Neutrophil (primary cell): ENCODE data around the gene NDFIP1.

Experiments used
- H3K27ac ChIP-seq: fragments of 200-600 bp; sonication (generic); 2 replicates; pipeline ENCODE4 v1.5.1; 2016; ENCODE audit warnings: mild to moderate bottlenecking, moderate library complexity
- H3K27me3 ChIP-seq: fragments of 200-600 bp; sonication (generic); 2 replicates; pipeline ENCODE4 v1.6.0; 2016; ENCODE audit warnings: mild to moderate bottlenecking
- H3K36me3 ChIP-seq: fragments of 200-600 bp; sonication (generic); 2 replicates; pipeline ENCODE4 v1.5.1; 2017
- H3K4me1 ChIP-seq, 2 experiments: fragments of 200-600 bp in 1 of 2; sonication (generic) in 1 of 2; 1 replicate in 1 of 2; 2 replicates in 1 of 2; pipeline versions ENCODE4 v1.5.1 to v1.6.1; 2013 to 2016; ENCODE audit warnings: low read depth in 1 of 2, low read length in 1 of 2, mild to moderate bottlenecking in 1 of 2, moderate library complexity in 1 of 2; ENCODE audit not compliant: control insufficient read depth in 1 of 2, insufficient read depth in 1 of 2
- H3K4me3 ChIP-seq, 2 experiments: fragments of 200-600 bp in 1 of 2; sonication (generic) in 1 of 2; 1 replicate in 1 of 2; 2 replicates in 1 of 2; pipeline ENCODE4 v1.5.1; 2013 to 2016; ENCODE audit warnings: low read depth in 1 of 2, low read length in 1 of 2, mild to moderate bottlenecking in 1 of 2, moderate library complexity in 1 of 2
- H3K9me3 ChIP-seq: fragments of 200-600 bp; sonication (generic); 2 replicates; pipeline ENCODE4 v1.5.1; 2016
- CTCF ChIP-seq: fragments of 200-600 bp; sonication (generic); IDR thresholded peaks from 2 replicates; pipeline ENCODE4 v1.5.1; 2016; ENCODE audit warnings: antibody characterized with exemption

NDFIP1 gene

GRCh38 chr5:142181547-142182163 is 73.1 kb downstream of the NDFIP1 start:
- H3K9me3 ChIP-seq = no peaks in the 10 kb centered on the region
- H3K27me3 ChIP-seq = peaks cover 8% of the 10 kb centered on the region
- H3K4me3 ChIP-seq = no peak overlapping the region
- no peaks in the 10 kb centered on the region for H3K4me1 ChIP-seq
- no peak for TF ChIP-seq CTCF
- no peak overlapping the region for H3K27ac ChIP-seq
- no peaks in the 10 kb centered on the region for H3K36me3 ChIP-seq

GRCh38 chr5:142182840-142183239 is 74.3 kb downstream of the NDFIP1 start:
- H3K36me3 ChIP-seq = no peaks in the 10 kb centered on the region
- H3K4me3 ChIP-seq = no peak overlapping the region
- H3K27ac ChIP-seq = no peak overlapping the region
- no peaks in the 10 kb centered on the region for H3K9me3 ChIP-seq
- H3K27me3 ChIP-seq = peaks cover 20% of the 10 kb centered on the region
- H3K4me1 ChIP-seq = no peaks in the 10 kb centered on the region
- no peak for TF ChIP-seq CTCF

GRCh38 chr5:142183561-142183960 is 75.0 kb downstream of the NDFIP1 start:
- Histone ChIP-seq H3K4me1 (no peaks in the 10 kb centered on the region), H3K27ac (no peak overlapping the region), H3K36me3 (no peaks in the 10 kb centered on the region), H3K27me3 (peaks cover 21% of the 10 kb centered on the region), H3K9me3 (no peaks in the 10 kb centered on the region), H3K4me3 (no peak overlapping the region)
- TF ChIP-seq CTCF = no peak

GRCh38 chr5:142184988-142185387 is 76.4 kb downstream of the NDFIP1 start:
- Histone ChIP-seq H3K4me1 (no peaks in the 10 kb centered on the region), H3K36me3 (no peaks in the 10 kb centered on the region), H3K27me3 (peaks cover 21% of the 10 kb centered on the region), H3K27ac (no peak overlapping the region), H3K9me3 (no peaks in the 10 kb centered on the region), H3K4me3 (no peak overlapping the region)
- TF ChIP-seq CTCF = no peak

- no peaks in the 10 kb centered on the region for H3K36me3 ChIP-seq
- H3K9me3 ChIP-seq = no peaks in the 10 kb centered on the region
- peaks cover 21% of the 10 kb centered on the region for H3K27me3 ChIP-seq
- TF ChIP-seq CTCF = no peak
- no peak overlapping the region for H3K27ac ChIP-seq
- no peaks in the 10 kb centered on the region for H3K4me1 ChIP-seq
- no peak overlapping the region for H3K4me3 ChIP-seq
These were observed 77.9 kb downstream of the NDFIP1 start for GRCh38 chr5:142186514-142186856.
